KBM-7 (cell line): ENCODE data around the gene SEPTIN11.

Source experiments
- DNase-seq: peaks from one replicate; pipeline ENCODE4 v3.0.0-alpha.2; 2015
- in situ Hi-C: fragments of 300-500 bp; cut with MboI; formaldehyde crosslinking; loops from 2 replicates; pipeline ENCODE4 v1.14.3; 2020; ENCODE audit warnings: low sequenced_read_pairs, low pct_unique_long_range_greater_than_20kb, mixed read lengths

The SEPTIN11 gene

DNA sequence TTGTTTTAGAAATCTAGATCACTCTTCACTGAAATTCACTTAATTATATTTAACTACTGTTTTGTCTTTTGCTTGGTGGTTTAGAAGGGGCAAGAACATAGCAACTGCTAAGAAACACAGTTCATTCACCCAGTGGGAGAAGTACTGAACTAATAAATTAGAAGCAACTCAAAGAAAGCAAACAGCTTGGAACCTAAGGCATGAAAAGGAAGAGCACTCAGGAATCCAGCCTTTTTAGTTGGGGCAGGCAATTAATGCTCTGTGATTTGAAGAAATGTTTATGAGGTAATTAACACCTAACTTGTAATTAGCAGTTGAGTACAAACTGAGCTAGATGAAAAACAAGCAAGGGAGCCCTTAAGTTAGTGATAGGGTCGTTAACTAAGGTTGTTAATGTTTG lies 22.8 kb downstream of the SEPTIN11 start:
- in situ Hi-C loops: no loop called here
- DNase-seq: no peak

DNA sequence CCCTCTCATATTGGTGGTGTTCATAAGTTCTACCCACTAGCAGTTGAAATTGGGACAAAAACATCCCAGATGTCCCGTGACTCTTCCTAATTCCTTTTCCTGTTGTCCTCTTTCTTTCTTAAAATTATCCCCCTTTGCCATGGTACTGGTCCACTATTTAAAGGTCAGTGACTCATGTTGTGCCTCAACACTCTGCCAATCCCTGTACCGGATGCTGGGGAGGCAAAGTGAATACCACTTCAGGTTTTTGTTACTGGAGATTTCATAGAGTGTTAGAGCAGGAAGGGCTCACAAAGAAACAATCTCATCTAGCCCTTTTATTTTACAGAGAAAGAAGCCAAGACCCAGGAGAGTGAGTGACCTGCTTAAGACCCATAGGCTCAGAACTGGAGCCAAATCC lies 24.6 kb downstream of the SEPTIN11 start:
- in situ Hi-C loops: no loop called here

DNA sequence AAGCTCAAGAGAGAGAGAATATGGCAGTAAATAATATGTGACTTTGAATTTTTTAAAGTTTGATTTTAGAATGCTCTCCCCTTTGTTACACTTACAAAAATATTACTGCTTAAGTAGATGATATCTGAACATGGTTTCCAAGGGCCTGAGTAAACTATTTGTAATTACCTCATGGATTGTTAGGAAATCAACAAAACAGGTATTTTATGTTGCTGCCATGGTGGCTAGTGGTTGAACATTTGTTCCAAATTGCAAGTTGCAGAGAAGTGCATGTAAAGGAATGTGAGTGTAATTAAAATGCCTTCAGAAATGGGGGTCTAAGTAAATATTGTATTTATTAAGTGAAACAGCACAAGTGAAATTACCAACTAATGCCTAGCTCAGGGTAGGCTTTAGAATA lies 27.6 kb downstream of the SEPTIN11 start:
- no peak for DNase-seq
- in situ Hi-C loops: no loop called here

More for the DNA sequence above, 24.6 kb downstream of the SEPTIN11 start:
- no peak for DNase-seq

DNA sequence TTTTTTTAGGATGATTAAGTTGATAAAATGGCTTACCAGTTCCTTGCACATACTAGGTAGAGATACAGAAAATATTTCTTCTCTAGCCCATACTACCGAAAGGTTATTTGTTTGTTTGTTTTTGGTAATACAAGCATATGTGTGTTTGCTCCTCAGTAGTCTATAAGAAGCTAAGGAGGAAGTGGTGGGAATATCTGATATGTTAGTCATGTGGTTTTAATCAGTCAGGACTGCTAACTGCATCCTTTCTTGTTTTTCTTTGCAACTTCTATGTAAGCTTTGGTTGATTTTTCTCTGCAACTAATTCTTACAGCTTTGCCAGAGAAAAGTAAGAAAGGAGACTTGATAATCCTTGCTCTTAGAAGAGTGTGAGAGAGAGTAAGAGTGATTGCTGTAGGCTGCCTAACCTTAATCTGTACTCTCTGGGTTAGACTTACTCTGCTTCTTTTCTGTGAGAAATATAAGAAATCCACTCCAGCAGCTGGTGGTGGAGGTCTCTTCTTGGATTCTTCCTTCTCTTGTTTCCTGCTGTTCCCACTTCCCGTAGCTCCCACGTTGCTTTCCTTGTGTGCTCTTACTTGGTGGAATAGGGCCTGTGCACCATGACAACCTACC lies 28.3 kb downstream of the SEPTIN11 start:
- in situ Hi-C loops: no loop called here
- DNase-seq: peak; percentile 28

DNA sequence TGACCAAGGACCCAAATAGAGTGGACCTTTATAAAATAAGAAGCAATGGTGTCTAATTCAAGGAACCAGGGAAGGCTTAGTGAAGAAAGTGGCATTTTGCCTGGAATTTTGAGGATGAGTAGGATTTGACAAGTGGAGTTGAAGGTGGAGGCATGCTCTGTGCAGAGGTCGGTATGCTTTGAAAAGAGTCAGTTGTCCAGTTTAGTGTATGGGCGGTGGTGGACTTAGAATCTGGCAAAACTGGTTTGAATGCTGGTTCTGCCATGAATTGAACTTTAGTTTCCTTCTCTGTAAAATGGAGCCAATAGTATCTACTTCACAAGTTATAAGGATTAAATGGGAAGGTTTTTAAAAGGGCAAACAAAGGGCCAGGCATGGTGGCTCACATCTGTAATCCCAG lies 29.7 kb downstream of the SEPTIN11 start:
- DNase-seq: no peak
- in situ Hi-C loops: no loop called here

DNA sequence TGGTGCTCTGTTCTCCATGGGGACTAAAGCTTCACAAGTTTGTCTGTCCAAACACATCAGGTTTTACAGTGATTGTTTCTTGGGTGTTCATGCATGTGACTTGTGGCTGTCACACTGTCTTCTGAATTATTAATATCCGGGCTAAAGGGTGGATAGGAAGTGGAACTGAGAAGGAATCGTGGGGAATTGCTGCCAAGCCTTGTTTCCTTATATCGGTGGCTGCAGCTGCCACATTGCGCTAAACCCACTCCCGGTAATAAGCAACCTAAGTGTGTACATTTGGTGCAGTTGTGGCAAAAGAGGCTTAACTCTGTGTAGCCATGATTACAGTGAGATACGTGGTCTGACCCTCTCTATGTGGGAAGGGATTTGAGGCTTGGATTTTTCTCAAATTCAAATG lies 30.7 kb downstream of the SEPTIN11 start:
- no peak for DNase-seq
- in situ Hi-C loops: no loop called here

DNA sequence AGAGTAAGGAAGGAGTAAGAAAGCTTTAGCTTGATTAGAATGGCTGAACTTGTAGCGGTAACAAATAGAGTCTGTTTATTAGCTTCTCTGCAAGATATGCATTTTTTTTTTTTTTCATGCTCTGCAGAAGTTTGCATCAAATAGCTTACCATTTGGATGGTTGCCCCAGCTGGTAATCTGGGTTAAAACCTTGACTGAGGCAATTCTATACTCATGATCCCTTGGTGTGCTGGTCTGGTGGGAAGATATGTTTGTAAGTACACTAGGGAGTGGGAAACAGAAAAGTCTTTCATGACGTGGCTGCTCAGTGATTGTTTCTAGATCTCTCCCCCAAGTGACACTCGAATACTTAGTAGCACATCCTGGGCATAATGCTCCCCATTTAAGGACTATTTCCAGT lies 32.1 kb downstream of the SEPTIN11 start:
- in situ Hi-C loops: no loop called here
- no peak for DNase-seq

DNA sequence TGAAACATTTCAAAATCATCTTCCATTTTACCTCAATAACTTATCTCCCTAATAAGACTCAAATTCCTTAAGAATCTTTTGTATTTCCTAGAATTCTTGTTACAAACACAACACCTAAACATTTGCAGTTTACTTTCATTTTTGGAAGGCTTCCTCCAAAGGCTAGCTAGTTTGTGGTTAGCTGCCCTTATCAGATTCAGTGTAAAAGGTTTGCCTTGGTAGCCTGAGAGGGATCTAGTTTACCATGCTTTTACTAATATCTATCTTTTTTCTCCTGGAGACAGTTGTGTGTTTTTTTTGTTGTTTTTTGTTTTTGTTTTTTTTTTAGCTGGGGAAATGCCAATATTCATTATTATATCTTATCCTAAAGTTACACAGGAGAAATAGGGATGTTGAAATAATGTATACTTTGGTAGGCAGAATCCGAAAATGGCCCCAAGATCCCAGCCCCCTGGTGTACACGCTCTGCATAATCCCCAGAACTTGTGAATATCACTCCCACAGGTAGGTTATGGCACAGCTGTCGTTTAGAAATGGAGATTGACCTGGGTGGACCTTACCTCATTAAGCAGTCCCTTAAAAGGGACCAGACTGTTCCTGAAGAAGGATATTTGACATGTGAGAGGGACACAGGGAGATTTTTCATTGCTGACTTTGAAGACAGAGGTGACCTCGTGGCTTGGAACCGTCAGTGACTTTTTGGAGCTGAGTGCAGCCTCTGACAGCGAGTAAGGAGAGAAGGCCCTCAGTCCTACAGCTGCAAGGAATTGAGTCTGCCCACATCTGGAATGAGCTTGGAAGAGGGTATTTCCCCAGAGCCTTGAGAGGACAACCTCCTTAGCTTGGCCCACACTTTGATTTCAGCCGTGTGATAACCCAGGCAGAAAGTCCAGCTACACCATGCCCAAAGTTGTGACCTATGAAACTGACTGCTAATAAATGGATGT lies 33.4 kb downstream of the SEPTIN11 start:
- in situ Hi-C loops: no loop called here

DNA sequence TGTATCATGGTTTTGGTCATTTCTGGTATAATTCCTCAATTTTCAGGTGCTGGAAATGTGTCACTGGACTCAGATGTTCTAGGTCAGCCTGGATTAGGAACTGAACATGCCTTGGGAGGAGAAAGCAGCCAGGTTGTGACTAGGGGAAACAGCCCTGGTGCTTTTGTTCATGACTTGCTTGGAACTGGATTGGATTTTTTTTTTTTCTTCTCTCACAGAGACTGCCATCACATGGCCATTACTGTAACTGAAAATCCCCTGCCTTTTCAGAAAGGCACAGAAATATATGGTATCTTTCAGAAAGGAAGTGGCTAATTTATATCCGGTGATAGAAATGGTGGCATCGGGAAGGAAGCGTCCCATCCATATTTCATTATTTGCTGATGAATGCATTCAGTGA lies 34.6 kb downstream of the SEPTIN11 start:
- DNase-seq: peak; percentile 53
- in situ Hi-C loops: no loop called here

More for the DNA sequence above, 33.4 kb downstream of the SEPTIN11 start:
- peak; percentile 38 for DNase-seq

DNA sequence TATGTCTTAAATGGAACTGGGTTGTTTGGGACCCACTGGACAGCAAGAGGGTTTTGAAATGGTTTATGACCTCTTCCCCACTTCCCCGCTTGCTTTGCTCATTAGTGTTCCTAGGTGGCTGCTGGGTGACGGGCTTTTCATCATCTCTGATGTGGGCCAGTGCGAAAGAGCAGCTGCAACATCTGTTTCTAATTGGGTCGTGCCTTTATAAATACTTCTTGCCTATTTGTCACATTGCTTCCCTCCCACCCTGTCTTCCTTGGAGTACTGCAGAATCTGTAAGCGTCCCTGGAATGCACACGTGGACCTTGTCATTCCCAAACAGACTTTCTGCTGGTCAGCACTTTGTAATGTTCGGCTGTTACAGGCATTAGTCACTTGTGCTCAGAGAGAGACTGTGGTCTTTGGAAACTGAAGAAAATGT lies 35.2 kb downstream of the SEPTIN11 start:
- in situ Hi-C loops: no loop called here
- no peak for DNase-seq

DNA sequence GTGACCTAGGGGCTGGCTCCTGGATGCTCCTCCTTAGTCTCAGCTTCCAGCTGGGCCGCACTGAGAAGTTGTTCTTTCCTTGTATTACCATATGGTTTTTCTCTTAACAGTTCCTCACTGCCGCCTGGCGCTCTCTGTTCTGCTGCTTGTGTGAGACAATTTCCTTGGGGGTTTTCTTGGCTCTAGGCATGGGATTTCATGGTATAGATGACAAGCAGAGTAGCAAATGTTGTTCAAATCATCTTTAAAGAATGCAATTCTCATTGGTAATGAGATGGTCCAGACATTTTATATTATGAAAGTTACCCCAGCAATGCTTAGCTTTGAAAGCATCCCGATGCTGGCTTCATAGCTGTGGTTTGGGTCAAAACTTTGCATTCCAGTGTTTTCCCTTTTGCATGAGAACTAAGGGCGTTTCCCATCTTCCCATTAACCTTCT lies 37.6 kb downstream of the SEPTIN11 start:
- in situ Hi-C loops: no loop called here
- no peak for DNase-seq

DNA sequence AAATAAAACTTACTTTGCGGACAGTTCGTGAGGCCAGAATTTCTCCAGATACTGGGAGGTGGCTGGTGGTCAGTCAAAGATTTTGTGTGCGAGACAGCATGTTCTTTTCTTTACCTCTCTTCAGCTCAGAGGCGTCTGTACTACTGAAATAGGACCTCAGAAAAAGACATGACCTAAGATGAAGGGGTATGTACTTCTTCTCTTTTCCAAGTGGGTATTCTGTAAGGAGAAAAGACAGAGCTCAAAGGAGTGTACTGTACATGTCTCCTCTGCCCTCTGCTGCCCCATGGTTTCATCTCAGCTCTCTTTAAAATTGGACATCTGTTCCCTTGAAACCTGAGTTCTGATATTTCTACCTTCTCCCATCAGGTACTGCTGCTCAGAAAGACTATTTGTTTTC lies 38.1 kb downstream of the SEPTIN11 start:
- DNase-seq: no peak

DNA sequence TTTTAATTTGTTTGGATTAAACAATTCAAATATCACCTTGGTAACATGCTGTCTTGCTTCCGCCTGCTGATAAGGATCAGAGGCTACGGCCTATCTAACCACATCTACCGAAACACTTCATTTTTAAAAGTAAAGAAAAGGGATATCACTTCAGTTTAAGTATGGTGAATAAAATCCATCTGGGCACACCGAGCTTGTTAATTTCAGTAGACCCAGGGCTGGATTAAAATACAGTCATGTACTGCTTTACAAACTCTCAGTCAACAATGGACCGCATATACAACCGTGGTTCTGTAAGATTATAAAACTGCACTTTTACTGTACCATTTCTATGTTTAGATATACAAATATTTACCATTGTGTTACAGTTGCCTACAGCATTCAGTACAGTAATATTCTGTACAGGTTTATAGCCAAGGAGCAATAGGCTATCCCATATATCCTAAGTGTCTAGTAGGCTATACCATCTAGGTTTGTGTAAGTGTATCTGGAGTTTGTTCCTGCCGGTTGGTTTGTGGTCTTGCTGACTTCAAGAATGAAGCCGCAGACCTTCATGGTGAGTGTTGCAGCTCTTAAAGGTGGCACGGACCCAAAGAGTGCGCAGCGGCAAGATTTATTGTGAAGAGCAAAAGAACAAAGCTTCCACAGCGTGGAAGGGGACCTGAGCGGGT lies 40.0 kb downstream of the SEPTIN11 start:
- in situ Hi-C loops: no loop called here
- no peak for DNase-seq

More for the DNA sequence above, 38.1 kb downstream of the SEPTIN11 start:
- in situ Hi-C loops: no loop called here

DNA sequence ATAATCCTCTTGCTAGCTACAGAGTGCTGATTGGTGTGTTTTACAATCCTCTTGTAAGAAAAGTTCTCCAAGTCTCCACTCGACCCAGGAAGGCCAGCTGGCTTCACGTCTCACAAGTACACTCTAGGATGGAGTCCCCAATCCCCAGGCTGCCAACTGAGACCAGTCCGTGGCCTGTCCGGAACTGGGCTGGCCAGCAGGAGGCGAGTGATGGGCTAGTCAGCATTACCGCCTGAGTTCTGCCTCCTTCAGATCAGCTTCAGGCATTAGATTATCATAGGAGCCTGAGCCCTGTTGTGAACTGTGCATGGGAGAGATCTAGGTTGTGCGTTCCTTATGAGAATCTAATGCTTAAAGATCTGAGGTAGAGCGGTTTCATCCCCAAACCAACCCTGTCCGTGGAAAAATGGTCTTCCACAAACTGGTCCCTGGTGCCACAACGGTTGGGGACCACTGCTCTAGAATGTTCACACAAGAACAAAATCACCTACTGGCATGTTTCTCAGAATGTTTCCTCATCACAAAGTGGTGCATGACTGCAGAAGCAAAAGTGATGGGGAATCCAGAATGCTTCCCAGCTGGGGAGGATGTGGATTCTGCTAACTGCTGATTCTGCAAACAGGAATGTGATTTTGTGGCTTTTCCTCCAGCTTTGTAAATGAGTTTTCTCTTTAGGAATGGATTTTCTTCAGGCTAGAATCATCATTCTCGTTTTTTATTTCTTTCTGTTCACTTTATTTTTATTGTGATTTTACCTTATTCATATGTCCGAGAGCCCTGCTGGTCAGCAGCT lies 40.9 kb downstream of the SEPTIN11 start:
- no peak for DNase-seq

DNA sequence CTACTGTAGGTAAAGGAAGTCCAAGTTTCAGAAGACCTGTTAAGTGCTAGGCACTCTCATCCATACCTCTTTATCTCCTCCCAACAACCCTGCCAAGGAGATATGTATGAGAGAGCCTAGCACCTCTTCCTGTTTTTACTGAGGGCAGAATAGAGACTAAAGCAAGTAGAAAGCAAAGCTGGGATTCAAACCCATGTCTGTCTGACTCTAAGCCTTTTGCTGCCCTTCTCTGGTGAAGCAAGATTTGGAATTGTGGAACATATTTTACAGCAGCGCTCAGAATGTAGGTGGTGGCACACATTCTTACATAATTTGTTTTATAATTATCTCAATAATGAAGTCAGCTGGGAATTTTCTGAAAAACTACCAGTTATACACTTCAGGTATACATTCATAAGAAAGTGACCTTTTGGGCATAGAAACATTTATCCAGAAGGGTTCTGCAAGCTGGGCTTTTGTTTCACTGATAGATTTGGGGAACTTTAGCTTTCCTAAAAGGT lies 41.7 kb downstream of the SEPTIN11 start:
- in situ Hi-C loops: no loop called here
- no peak for DNase-seq

More for the DNA sequence above, 40.9 kb downstream of the SEPTIN11 start:
- in situ Hi-C loops: no loop called here

DNA sequence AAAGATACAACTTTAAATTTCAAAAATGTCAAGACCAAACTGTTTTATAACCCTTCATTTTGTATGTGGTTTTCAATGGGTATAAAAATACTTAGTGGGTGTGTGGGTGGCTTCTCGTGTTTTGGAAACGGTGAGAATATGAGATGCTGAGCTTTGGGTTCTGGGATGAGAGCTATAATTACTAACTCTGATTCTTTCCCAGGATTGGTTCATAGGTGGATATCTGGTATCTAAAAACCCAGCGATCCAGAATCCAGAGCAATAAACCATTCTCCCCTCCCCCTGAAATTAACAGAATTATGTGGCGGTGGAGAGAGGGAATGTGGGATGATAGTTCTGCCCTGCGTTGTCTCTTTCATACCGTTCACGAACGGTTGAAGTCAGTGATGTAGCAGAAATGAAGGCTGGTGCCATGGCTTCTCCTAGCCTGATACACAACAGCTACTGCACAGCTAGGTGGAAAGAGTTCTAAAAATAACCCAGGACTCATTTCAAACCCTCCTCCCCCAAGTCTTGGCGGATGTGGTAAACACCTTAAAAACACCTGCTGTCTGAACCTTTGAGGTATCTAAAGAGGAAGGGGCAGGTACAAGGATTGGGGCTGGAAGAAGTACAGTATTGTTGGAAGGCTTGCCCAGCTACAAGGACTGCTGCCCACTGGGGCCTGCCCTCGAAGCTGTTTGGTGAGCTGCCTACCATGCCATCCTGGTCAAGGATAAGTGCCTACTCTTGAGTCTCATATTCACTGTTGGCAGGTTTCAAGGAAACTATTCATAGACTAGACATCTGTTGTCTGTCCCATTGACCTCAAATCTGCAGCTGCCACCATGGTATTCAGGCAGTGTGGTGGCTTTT lies 44.5 kb downstream of the SEPTIN11 start:
- no peak for DNase-seq
- in situ Hi-C loops: no loop called here

DNA sequence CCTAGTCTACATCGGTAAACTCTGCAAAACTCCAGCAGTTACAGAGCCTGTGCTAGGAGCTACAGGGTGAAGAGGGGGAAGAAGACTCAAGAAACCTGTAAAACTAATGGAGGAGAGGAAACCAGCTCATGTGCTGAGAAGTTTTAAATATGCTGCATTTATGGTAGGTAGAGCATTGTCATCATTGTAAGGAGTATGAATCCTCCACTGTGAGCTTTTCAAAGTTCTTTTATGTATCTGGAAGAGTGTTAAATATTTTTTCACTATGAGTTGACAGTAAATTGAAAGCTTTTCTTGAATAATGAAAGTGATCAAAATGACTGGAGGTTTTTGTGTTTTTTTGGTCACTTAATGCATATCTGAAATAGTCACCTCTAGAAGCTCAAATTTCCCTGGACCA lies 46.2 kb downstream of the SEPTIN11 start:
- in situ Hi-C loops: no loop called here

DNA sequence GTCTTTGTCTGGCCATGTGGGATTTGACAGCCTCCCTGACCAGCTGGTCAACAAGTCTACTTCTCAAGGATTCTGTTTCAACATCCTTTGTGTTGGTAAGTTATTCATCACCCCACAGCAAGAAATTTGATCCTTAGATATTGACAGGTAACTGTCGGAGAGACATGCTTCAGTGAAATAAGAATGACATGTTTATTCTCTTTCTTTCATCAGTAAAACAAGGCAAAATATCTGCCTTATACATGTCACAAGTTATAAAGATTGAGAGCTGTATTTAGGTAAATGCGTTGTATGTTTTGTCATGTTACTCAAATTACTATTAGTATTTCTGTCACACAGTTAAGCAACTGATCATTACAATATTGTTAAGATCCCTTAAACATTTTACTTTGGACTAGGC lies 46.9 kb downstream of the SEPTIN11 start:
- DNase-seq: no peak
- in situ Hi-C loops: no loop called here

More for the DNA sequence above, 46.2 kb downstream of the SEPTIN11 start:
- no peak for DNase-seq
